RWPE2 (cell line): ENCODE data around the gene RGMA.
"Not testable (repeated sequence)": the region's sequence is repeated elsewhere in the genome, so short reads cannot be mapped to it uniquely, and the experiment has no call there.

ENCODE experiments used
- ATAC-seq: fragments of 200-7000 bp; cut with Tn5 transposase; 3 replicates; pipeline ENCODE4 v1.9.1; 2021; ENCODE audit warnings: low read depth
- DNase-seq: peaks from one replicate; pipeline ENCODE4 v3.0.0-alpha.2; 2020; ENCODE audit warnings: low spot score
- H3K27ac ChIP-seq: fragments of 450-650 bp; 2 replicates; pipeline ENCODE4 v1.5.1; 2017; ENCODE audit warnings: mild to moderate bottlenecking; ENCODE audit not compliant: poor library complexity, severe bottlenecking
- H3K27me3 ChIP-seq: fragments of 250-450 bp; sonication (Bioruptor Pico); 2 replicates; pipeline ENCODE4 v1.5.1; 2021; ENCODE audit warnings: mild to moderate bottlenecking, moderate library complexity; ENCODE audit not compliant: insufficient read depth, poor library complexity, severe bottlenecking
- H3K36me3 ChIP-seq: fragments of 250-450 bp; sonication (Bioruptor Pico); 2 replicates; pipeline ENCODE4 v1.5.1; 2020; ENCODE audit warnings: low read depth, mild to moderate bottlenecking, moderate library complexity
- H3K4me1 ChIP-seq: fragments of 250-450 bp; sonication (Bioruptor Pico); 2 replicates; pipeline ENCODE4 v1.5.1; 2021; ENCODE audit warnings: mild to moderate bottlenecking, moderate library complexity; ENCODE audit not compliant: insufficient read depth, poor library complexity, severe bottlenecking
- H3K4me3 ChIP-seq: fragments of 250-450 bp; sonication (Bioruptor Pico); 2 replicates; pipeline ENCODE4 v1.5.1; 2021; ENCODE audit warnings: mild to moderate bottlenecking, moderate library complexity; ENCODE audit not compliant: severe bottlenecking
- H3K9me3 ChIP-seq: fragments of 250-450 bp; sonication (Bioruptor Pico); 2 replicates; pipeline ENCODE4 v1.5.1; 2021; ENCODE audit warnings: mild to moderate bottlenecking, moderate library complexity; ENCODE audit not compliant: severe bottlenecking
- TF ChIP-seq, protein P1 (sequence below): fragments of 450-650 bp; IDR thresholded peaks from one replicate; pipeline ENCODE4 v1.5.1; 2017; ENCODE audit warnings: mild to moderate bottlenecking, moderate library complexity; ENCODE audit not compliant: poor library complexity, severe bottlenecking

Gene RGMA

DNA sequence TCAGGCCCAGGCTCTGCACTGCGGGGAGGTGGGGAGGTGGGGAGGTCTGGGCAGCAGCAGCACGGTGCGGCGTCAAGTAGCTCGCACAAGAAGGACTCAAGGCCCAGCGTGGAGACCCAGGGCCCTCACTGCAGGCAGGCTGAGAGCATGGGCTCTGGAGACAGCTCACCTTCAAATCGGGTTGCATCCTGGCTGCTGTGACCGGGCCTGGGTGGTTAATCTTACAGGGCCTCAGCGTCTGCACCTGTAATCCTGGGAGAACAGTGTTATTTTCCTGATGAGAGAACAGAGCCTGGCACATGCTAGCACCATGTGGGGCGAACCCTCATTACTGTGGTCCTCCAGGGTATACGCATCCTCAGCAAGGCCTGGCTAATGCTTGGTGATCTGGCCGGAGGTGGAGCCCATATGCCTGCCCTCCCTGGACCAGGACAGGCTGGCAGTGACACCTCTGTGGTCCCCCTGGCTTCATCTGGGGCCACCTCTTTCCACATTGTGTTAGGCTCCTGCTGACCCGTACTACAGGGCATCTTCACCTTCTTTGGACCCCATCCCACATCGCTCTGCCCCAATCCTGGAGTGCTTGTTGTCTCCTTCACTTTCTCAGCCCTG lies 55.5 kb downstream of the RGMA start:
- DNase-seq (peak; percentile 53), ATAC-seq (no peak)
- Histone ChIP-seq H3K27me3 (no peaks in the 10 kb centered on the region), H3K9me3 (no peaks in the 10 kb centered on the region), H3K36me3 (no peaks in the 10 kb centered on the region), H3K27ac (no peak overlapping the region), H3K4me3 (no peak overlapping the region), H3K4me1 (peaks cover 12% of the 10 kb centered on the region)
- TF ChIP-seq, protein P1, sequence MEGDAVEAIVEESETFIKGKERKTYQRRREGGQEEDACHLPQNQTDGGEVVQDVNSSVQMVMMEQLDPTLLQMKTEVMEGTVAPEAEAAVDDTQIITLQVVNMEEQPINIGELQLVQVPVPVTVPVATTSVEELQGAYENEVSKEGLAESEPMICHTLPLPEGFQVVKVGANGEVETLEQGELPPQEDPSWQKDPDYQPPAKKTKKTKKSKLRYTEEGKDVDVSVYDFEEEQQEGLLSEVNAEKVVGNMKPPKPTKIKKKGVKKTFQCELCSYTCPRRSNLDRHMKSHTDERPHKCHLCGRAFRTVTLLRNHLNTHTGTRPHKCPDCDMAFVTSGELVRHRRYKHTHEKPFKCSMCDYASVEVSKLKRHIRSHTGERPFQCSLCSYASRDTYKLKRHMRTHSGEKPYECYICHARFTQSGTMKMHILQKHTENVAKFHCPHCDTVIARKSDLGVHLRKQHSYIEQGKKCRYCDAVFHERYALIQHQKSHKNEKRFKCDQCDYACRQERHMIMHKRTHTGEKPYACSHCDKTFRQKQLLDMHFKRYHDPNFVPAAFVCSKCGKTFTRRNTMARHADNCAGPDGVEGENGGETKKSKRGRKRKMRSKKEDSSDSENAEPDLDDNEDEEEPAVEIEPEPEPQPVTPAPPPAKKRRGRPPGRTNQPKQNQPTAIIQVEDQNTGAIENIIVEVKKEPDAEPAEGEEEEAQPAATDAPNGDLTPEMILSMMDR: no peak

DNA sequence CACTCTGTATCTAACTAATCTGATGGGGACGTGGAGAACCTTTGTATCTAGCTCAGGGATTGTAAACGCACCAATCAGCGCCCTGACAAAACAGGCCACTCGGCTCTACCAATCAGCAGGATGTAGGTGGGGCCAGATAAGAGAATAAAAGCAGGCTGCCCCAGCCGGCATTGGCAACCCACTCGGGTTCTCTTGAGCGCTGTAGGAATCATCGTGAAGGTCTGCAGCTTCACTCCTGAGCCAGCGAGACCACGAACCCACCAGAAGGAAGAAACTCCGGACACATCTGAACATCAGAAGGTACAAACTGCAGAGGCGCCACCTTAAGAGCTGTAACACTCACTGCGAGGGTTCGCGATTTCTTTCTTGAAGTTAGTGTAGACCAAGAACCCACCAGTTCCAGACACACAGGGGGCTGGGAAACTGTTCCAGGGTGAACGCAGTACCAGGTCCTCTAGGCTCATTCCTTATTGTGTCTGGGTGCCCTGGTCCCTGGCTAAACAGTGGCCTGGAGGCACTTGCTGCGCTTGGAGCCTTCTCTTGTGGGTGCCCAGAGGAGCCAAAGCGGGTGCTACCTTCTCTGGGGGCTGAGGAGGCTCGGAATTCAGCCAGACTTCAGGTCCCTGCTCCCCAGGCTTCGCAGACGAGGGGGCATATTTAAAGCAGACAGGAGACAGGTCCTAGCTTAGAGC lies 56.4 kb downstream of the RGMA start:
- not testable (repeated sequence) for H3K4me3 ChIP-seq, H3K36me3 ChIP-seq, H3K27ac ChIP-seq, H3K27me3 ChIP-seq, H3K9me3 ChIP-seq, ATAC-seq
- H3K4me1 ChIP-seq: peaks cover 17% of the 10 kb centered on the region
- peak; percentile 56 for DNase-seq

DNA sequence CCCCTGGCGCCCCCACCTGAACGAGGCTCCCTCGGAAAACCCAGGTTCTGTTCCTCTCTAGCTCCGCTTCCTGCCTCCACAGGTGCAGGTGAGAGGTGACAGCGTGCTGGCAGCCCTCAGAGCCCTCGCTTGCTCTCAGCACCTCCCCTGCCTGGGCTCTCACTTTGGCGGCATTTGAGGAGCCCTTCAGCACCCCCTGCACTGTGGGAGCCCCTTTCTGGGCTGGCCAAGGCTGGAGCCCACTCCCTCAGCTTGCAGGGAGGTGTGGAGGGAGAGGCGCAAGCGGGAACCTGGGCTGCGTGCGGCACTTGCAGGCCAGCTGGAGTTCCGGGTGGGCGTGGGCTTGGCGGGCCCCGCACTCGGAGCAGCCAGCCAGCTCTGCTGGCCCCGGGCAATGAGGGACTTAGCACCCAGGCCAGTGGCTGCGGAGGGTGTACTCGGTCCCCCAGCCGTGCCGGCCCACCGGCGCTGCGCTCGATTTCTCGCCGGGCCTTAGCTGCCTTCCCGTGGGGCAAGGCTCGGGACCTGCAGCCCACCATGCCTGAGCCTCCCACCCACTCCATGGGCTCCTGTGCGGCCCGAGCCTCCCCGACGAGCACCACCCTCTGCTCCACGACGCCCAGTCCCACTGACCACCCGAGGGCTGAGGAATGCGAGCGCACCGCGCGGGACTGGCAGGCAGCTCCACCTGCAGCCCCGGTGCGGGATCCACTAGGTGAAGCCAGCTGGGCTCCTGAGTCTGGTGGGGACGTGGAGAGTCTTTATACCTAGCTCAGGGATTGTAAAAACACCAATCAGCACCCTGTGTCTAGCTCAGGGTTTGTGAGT lies 57.2 kb downstream of the RGMA start:
- peak; percentile 65 for DNase-seq
- not testable (repeated sequence) for ATAC-seq, H3K27me3 ChIP-seq, H3K4me3 ChIP-seq, H3K27ac ChIP-seq, H3K9me3 ChIP-seq
- Histone ChIP-seq H3K36me3 (peaks cover 12% of the 10 kb centered on the region), H3K4me1 (peaks cover 17% of the 10 kb centered on the region)

DNA sequence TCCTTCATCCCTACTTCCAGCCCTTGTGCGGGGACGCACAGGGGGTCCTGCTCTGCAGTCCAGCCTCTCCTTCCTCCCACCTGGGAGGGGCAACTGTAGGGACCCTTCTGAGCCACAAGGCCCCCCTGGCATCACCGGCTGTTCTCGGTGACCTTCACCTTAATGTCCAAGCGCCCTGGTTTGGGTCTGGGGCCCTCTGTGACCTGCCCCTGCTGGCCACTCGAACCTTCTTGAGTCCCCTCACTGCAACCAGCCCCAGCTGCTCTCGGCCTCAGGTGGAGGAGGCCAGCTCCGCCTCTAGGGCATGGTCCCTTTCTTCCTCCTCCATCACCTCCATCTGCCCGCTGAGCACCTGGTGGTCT lies 57.9 kb downstream of the RGMA start:
- Histone ChIP-seq H3K27me3 (no peaks in the 10 kb centered on the region), H3K36me3 (peaks cover 19% of the 10 kb centered on the region), H3K9me3 (no peaks in the 10 kb centered on the region), H3K4me1 (peaks cover 17% of the 10 kb centered on the region), H3K27ac (no peak overlapping the region), H3K4me3 (no peak overlapping the region)
- DNase-seq (peak; percentile 70), ATAC-seq (no peak)
- TF ChIP-seq, protein P1: no peak

DNA sequence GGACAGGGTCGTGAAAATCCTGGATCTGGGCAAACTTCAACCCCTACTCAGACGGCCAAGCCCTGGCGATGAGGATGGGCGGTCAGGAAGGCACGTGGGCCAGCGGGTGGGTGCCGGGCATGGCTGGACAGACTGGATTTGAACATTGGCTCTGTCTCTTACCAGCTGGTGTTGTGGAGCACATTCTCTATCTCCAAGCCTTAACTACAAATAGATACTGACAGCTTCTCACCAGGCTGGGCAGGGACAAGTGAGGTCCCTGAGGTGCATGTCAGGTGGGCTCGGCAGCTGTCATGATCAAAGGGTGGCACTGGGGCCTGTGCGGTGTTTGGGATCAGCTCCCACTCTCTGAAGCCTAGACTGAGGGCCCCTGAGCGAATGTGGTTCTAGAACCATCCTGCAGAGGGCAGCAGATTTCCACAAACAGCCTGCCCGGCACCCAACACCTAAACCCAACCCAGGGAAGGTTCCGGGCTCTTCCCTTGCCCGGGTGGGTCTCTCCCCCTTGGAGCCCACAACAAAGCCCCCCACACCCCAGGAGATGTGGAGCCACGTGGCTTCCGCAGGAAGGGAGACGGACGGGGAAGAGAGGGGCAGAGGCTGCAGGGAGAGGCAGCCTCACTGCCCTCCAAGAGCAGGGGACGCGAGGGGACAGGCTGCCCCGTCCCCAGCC lies 58.4 kb downstream of the RGMA start:
- peaks cover 24% of the 10 kb centered on the region for H3K36me3 ChIP-seq
- TF ChIP-seq, protein P1: peak; percentile 99
- H3K9me3 ChIP-seq: no peaks in the 10 kb centered on the region
- no peak overlapping the region for H3K4me3 ChIP-seq
- peak overlapping the region; percentile 42 for H3K27ac ChIP-seq
- peaks cover 17% of the 10 kb centered on the region for H3K4me1 ChIP-seq
- peak; percentile 68 for ATAC-seq
- DNase-seq: peak; percentile 76
- H3K27me3 ChIP-seq: no peaks in the 10 kb centered on the region
